HEK293 (cell line): Measurements from ENCODE around the gene DDX50.

Source experiments
- CTCF ChIA-PET: fragments of 350-600 bp; formaldehyde crosslinking; extraction: SDS; loops from one replicate; lab custom pipeline; 2021; ENCODE audit warnings: antibody characterized with exemption; lab: Yijun Ruan, JAX
- POLR2A ChIA-PET: fragments of 300-600 bp; formaldehyde crosslinking; extraction: SDS; loops from one replicate; lab custom pipeline; 2020; ENCODE audit warnings: antibody characterized with exemption, inconsistent platforms; lab: Yijun Ruan, JAX
- H3K27ac ChIP-seq: fragments of 200-500 bp; sonication (Bioruptor generic); 2 replicates; pipeline ENCODE4 v1.5.1; 2014; ENCODE audit warnings: low read depth, low read length, control low read depth, inconsistent platforms; ENCODE audit errors: extremely low read depth
- H3K36me3 ChIP-seq, 2 experiments: fragments of 200-500 bp in 1 of 2; sonication (Bioruptor generic) in 1 of 2; 1 replicate in 1 of 2; 2 replicates in 1 of 2; pipeline ENCODE4 v1.5.1; 2014 to 2017; ENCODE audit warnings: inconsistent platforms in 2 of 2, low read length in 2 of 2; ENCODE audit not compliant: control insufficient read depth in 2 of 2, insufficient read depth in 1 of 2
- H3K4me1 ChIP-seq: fragments of 200-500 bp; sonication (Bioruptor generic); 2 replicates; pipeline ENCODE4 v1.5.1; 2014; ENCODE audit warnings: mild to moderate bottlenecking, low read length, inconsistent platforms; ENCODE audit not compliant: control insufficient read depth, insufficient read depth
- H3K4me3 ChIP-seq: 2 replicates; pipeline ENCODE4 v1.5.1; 2011; ENCODE audit warnings: low read depth, mild to moderate bottlenecking, control low read depth, low read length, moderate library complexity
- H3K9me3 ChIP-seq: fragments of 200-500 bp; sonication (Bioruptor generic); 2 replicates; pipeline ENCODE4 v1.5.1; 2014; ENCODE audit warnings: low read depth, low read length, inconsistent platforms; ENCODE audit not compliant: control insufficient read depth, insufficient read depth
- GFI1B ChIP-seq: fragments of 450-650 bp; formaldehyde crosslinking; IDR thresholded peaks from 2 replicates; pipeline ENCODE4 v1.5.1; 2016; ENCODE audit warnings: missing biosample characterization, missing genetic modification characterization
- GLIS1 ChIP-seq: fragments of 450-650 bp; formaldehyde crosslinking; IDR thresholded peaks from 2 replicates; pipeline ENCODE4 v1.5.1; 2016; ENCODE audit warnings: missing biosample characterization, missing genetic modification characterization
- GLIS2 ChIP-seq: fragments of 450-650 bp; formaldehyde crosslinking; IDR thresholded peaks from 2 replicates; pipeline ENCODE4 v1.5.1; 2016; ENCODE audit warnings: missing biosample characterization, missing genetic modification characterization
- IKZF3 ChIP-seq: fragments of 450-650 bp; IDR thresholded peaks from 2 replicates; pipeline ENCODE4 v1.5.0; 2018; ENCODE audit warnings: missing biosample characterization, mild to moderate bottlenecking, missing genetic modification characterization, moderate library complexity
- INSM2 ChIP-seq: fragments of 450-650 bp; formaldehyde crosslinking; IDR thresholded peaks from 2 replicates; pipeline ENCODE4 v1.5.1; 2016; ENCODE audit warnings: missing biosample characterization, missing genetic modification characterization
- KLF9 ChIP-seq: fragments of 450-650 bp; formaldehyde crosslinking; IDR thresholded peaks from 2 replicates; pipeline ENCODE4 v1.5.1; 2016; ENCODE audit warnings: missing biosample characterization, missing genetic modification characterization, low read depth
- OSR2 ChIP-seq: fragments of 450-650 bp; formaldehyde crosslinking; IDR thresholded peaks from 2 replicates; pipeline ENCODE4 v1.5.1; 2016; ENCODE audit warnings: missing biosample characterization, missing genetic modification characterization
- SP3 ChIP-seq: fragments of 450-650 bp; formaldehyde crosslinking; IDR thresholded peaks from 2 replicates; pipeline ENCODE4 v1.5.1; 2016; ENCODE audit warnings: missing biosample characterization, missing genetic modification characterization
- SP7 ChIP-seq: fragments of 450-650 bp; formaldehyde crosslinking; IDR thresholded peaks from 2 replicates; pipeline ENCODE4 v1.5.1; 2016; ENCODE audit warnings: missing biosample characterization, missing genetic modification characterization
- ZFP69B ChIP-seq: fragments of 450-650 bp; formaldehyde crosslinking; IDR thresholded peaks from 2 replicates; pipeline ENCODE4 v1.5.1; 2016; ENCODE audit warnings: missing biosample characterization, missing genetic modification characterization
- ZIC2 ChIP-seq: fragments of 450-650 bp; formaldehyde crosslinking; IDR thresholded peaks from 2 replicates; pipeline ENCODE4 v1.5.1; 2016; ENCODE audit warnings: missing biosample characterization, missing genetic modification characterization
- ZNF280C ChIP-seq: fragments of 450-650 bp; formaldehyde crosslinking; IDR thresholded peaks from 2 replicates; pipeline ENCODE4 v1.5.1; 2016; ENCODE audit warnings: missing biosample characterization, missing genetic modification characterization
- ZNF311 ChIP-seq: fragments of 450-650 bp; formaldehyde crosslinking; IDR thresholded peaks from 2 replicates; pipeline ENCODE4 v1.5.1; 2017; ENCODE audit warnings: missing biosample characterization, missing genetic modification characterization, borderline replicate concordance
- ZNF341 ChIP-seq: fragments of 450-650 bp; formaldehyde crosslinking; IDR thresholded peaks from 2 replicates; pipeline ENCODE4; 2016; ENCODE audit warnings: low read depth, missing biosample characterization, missing genetic modification characterization
- ZNF549 ChIP-seq: fragments of 450-650 bp; IDR thresholded peaks from 2 replicates; pipeline ENCODE4 v1.5.1; 2018; ENCODE audit warnings: missing biosample characterization, missing genetic modification characterization, mild to moderate bottlenecking, inconsistent platforms, moderate library complexity
- ZNF600 ChIP-seq: fragments of 450-650 bp; formaldehyde crosslinking; IDR thresholded peaks from 2 replicates; pipeline ENCODE4 v1.5.1; 2016; ENCODE audit warnings: missing biosample characterization, missing genetic modification characterization
- ZNF621 ChIP-seq: fragments of 450-650 bp; formaldehyde crosslinking; IDR thresholded peaks from 2 replicates; pipeline ENCODE4 v1.5.1; 2017; ENCODE audit warnings: missing biosample characterization, missing genetic modification characterization
- ZNF670 ChIP-seq: fragments of 450-650 bp; formaldehyde crosslinking; IDR thresholded peaks from 2 replicates; pipeline ENCODE4 v1.5.1; 2016; ENCODE audit warnings: missing biosample characterization, missing genetic modification characterization, low read depth
- ZNF692 ChIP-seq: fragments of 450-650 bp; formaldehyde crosslinking; IDR thresholded peaks from 2 replicates; pipeline ENCODE4 v1.5.1; 2016; ENCODE audit warnings: missing biosample characterization, missing genetic modification characterization
- ZNF791 ChIP-seq: fragments of 450-650 bp; formaldehyde crosslinking; IDR thresholded peaks from 2 replicates; pipeline ENCODE4 v1.5.1; 2016; ENCODE audit warnings: missing biosample characterization, missing genetic modification characterization
- TF ChIP-seq, protein P1 (sequence below): fragments of 450-650 bp; formaldehyde crosslinking; IDR thresholded peaks from 2 replicates; pipeline ENCODE4 v1.5.1; 2016; ENCODE audit warnings: missing biosample characterization, missing genetic modification characterization
- TF ChIP-seq, protein P2 (sequence below): fragments of 450-650 bp; IDR thresholded peaks from 2 replicates; pipeline ENCODE4 v1.5.1; 2018; ENCODE audit warnings: missing biosample characterization, mild to moderate bottlenecking, missing genetic modification characterization
- TF ChIP-seq, protein P3 (sequence below): fragments of 450-650 bp; formaldehyde crosslinking; IDR thresholded peaks from 2 replicates; pipeline ENCODE4 v1.5.1; 2016; ENCODE audit warnings: missing biosample characterization, missing genetic modification characterization
- TF ChIP-seq, protein P4 (sequence below): fragments of 450-650 bp; formaldehyde crosslinking; IDR thresholded peaks from 2 replicates; pipeline ENCODE4 v1.5.1; 2016; ENCODE audit warnings: missing biosample characterization, missing genetic modification characterization

The DDX50 gene

DNA sequence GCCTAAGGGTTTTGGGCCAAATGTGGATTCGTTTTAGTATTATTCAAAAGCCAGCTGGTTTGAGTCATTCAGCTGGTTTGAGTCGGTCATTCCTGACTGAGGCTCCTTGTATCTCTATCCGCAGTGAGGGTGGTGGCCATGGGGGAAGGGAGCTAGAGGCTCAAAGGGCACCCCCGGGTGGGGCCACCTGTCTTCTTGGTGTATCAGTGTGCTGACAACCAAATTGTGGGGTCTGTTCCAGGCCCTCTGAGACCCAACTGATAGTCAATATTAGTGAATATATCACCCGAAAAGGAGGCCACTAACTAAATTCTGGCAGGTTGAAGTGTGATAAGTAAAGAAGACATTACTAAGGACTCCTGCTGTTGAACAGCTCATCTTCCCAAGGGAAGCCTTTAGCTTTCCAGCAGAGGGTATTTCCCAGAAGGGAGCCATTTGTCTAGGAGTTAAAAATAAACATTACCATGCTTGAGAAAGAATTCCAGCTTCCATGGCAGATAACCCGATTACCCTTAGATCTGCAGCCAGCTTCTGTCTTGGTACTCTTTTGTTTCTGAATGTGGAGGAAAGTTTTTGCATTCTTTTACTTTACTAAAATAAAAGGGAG is 29.9 kb upstream of the DDX50 start:
- CTCF ChIA-PET = interaction anchor here (0.6 to 0.7 kb wide), 3 partner anchors 44 to 98 kb away, joined by 3 read pairs; no protein-coding TSS in a partner anchor
- POLR2A ChIA-PET = interaction anchor here (0.8 to 1.8 kb wide), 5 partner anchors 12 to 1355 kb away, joined by 3 to 7 read pairs (median 4); partner anchors contain the start of genes DDX50 and STOX1
- TF ChIP-seq IKZF3 (tag by site-specific recombination) = peak; percentile 53; the same call in 1 of the 2 replicates
- TF ChIP-seq ZNF600 (tag by site-specific recombination) = 0 out of 2 replicates have a peak, but pooled peaks have one; percentile 26
- TF ChIP-seq ZNF692 = peak; percentile 74
- peak; percentile 57 for TF ChIP-seq GLIS2 (tag by site-specific recombination)
- TF ChIP-seq SP7 (tag by site-specific recombination) = 0 out of 2 replicates have a peak, but pooled peaks have one; percentile 11
- peak; percentile 59; the same call in 1 of the 2 replicates for TF ChIP-seq GLIS1
- no peak for TF ChIP-seq ZNF549
- no peak for TF ChIP-seq GFI1B
- TF ChIP-seq, protein P1, sequence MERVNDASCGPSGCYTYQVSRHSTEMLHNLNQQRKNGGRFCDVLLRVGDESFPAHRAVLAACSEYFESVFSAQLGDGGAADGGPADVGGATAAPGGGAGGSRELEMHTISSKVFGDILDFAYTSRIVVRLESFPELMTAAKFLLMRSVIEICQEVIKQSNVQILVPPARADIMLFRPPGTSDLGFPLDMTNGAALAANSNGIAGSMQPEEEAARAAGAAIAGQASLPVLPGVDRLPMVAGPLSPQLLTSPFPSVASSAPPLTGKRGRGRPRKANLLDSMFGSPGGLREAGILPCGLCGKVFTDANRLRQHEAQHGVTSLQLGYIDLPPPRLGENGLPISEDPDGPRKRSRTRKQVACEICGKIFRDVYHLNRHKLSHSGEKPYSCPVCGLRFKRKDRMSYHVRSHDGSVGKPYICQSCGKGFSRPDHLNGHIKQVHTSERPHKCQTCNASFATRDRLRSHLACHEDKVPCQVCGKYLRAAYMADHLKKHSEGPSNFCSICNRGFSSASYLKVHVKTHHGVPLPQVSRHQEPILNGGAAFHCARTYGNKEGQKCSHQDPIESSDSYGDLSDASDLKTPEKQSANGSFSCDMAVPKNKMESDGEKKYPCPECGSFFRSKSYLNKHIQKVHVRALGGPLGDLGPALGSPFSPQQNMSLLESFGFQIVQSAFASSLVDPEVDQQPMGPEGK = peak; percentile 40
- TF ChIP-seq ZNF670 (tag by site-specific recombination) = no peak
- TF ChIP-seq, protein P2, sequence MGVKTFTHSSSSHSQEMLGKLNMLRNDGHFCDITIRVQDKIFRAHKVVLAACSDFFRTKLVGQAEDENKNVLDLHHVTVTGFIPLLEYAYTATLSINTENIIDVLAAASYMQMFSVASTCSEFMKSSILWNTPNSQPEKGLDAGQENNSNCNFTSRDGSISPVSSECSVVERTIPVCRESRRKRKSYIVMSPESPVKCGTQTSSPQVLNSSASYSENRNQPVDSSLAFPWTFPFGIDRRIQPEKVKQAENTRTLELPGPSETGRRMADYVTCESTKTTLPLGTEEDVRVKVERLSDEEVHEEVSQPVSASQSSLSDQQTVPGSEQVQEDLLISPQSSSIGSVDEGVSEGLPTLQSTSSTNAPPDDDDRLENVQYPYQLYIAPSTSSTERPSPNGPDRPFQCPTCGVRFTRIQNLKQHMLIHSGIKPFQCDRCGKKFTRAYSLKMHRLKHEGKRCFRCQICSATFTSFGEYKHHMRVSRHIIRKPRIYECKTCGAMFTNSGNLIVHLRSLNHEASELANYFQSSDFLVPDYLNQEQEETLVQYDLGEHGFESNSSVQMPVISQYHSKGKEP (tag by site-specific recombination) = no peak
- peak; percentile 19; the same call in 1 of the 2 replicates for TF ChIP-seq ZFP69B (tag by site-specific recombination)
- peak; percentile 43; the same call in 1 of the 2 replicates for TF ChIP-seq ZIC2 (tag by site-specific recombination)
- no peak for TF ChIP-seq ZNF621
- no peak for TF ChIP-seq ZNF791
- TF ChIP-seq OSR2 (tag by site-specific recombination) = peak; percentile 96
- no peak for TF ChIP-seq KLF9 (tag by site-specific recombination)
- no peak for TF ChIP-seq ZNF311 (tag by site-specific recombination)
- 0 out of 2 replicates have a peak, but pooled peaks have one; percentile 18 for TF ChIP-seq SP3
- TF ChIP-seq ZNF341 (tag by site-specific recombination) = 0 out of 2 replicates have a peak, but pooled peaks have one; percentile 9
- TF ChIP-seq, protein P3, sequence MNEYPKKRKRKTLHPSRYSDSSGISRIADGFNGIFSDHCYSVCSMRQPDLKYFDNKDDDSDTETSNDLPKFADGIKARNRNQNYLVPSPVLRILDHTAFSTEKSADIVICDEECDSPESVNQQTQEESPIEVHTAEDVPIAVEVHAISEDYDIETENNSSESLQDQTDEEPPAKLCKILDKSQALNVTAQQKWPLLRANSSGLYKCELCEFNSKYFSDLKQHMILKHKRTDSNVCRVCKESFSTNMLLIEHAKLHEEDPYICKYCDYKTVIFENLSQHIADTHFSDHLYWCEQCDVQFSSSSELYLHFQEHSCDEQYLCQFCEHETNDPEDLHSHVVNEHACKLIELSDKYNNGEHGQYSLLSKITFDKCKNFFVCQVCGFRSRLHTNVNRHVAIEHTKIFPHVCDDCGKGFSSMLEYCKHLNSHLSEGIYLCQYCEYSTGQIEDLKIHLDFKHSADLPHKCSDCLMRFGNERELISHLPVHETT (tag by site-specific recombination) = peak; percentile 33
- TF ChIP-seq, protein P4, sequence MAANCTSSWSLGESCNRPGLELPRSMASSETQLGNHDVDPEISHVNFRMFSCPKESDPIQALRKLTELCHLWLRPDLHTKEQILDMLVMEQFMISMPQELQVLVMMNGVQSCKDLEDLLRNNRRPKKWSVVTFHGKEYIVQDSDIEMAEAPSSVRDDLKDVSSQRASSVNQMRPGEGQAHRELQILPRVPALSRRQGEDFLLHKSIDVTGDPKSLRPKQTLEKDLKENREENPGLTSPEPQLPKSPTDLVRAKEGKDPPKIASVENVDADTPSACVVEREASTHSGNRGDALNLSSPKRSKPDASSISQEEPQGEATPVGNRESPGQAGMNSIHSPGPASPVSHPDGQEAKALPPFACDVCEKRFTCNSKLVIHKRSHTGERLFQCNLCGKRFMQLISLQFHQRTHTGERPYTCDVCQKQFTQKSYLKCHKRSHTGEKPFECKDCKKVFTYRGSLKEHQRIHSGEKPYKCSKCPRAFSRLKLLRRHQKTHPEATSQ (tag by site-specific recombination) = no peak
- no peak for TF ChIP-seq ZNF280C
- peak; percentile 37; the same call in 1 of the 2 replicates for TF ChIP-seq INSM2 (tag by site-specific recombination)

More for the DNA sequence above, 29.9 kb upstream of the DDX50 start:
- Histone ChIP-seq H3K9me3 (no peaks in the 10 kb centered on the region), H3K27ac (peak overlapping the region; percentile 43), H3K4me1 (peaks cover 15% of the 10 kb centered on the region), H3K36me3 (no peaks in the 10 kb centered on the region), H3K4me3 (no peak overlapping the region)
